ENCODE measurements around the gene CAMTA1. TPM values are rescaled to one million over a fixed set of nuclear protein-coding genes. Genes with fewer than 3 reads are reported as not detected.

The CAMTA1 gene
- total RNA-seq, 4 donors from 2014 or later, result 86.3 to 170 (median 132) TPM

DNA sequence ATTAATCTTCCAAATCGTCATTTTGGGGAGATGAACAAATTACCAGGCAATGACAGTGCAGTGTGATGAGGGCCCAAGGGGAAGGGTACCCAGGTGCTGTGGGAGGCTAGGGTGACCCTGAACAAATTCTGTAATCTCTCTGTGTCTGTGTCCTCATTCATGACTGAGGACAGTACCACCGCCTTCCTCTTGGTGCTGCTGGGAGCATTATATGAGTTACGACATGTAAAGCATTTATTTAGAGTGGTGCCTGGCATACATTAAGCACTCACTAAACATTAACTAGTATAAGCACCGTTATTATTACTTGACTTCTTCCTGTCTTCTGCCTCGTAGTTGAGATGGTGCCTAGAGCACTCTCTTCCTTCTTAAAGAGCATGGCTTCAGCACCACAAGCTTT lies 517.6 kb downstream of the CAMTA1 start:
- TF ChIP-seq EP300 (IDR thresholded peaks at IDR 0.05) (no peak), POLR2AphosphoS5 (IDR thresholded peaks at IDR 0.05) (no peak), POLR2A (IDR thresholded peaks at IDR 0.05) (no peak)
- TF ChIP-seq, protein P1, sequence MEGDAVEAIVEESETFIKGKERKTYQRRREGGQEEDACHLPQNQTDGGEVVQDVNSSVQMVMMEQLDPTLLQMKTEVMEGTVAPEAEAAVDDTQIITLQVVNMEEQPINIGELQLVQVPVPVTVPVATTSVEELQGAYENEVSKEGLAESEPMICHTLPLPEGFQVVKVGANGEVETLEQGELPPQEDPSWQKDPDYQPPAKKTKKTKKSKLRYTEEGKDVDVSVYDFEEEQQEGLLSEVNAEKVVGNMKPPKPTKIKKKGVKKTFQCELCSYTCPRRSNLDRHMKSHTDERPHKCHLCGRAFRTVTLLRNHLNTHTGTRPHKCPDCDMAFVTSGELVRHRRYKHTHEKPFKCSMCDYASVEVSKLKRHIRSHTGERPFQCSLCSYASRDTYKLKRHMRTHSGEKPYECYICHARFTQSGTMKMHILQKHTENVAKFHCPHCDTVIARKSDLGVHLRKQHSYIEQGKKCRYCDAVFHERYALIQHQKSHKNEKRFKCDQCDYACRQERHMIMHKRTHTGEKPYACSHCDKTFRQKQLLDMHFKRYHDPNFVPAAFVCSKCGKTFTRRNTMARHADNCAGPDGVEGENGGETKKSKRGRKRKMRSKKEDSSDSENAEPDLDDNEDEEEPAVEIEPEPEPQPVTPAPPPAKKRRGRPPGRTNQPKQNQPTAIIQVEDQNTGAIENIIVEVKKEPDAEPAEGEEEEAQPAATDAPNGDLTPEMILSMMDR (IDR thresholded peaks at IDR 0.05), result no peak
- Histone ChIP-seq H3K4me3 (no peak overlapping the region), H3K9me3 (peaks cover 0 to 11% (median 0%) of the 10 kb centered on the region in 3 donors), H3K36me3 (no peaks in the 10 kb centered on the region), H3K4me1 (peaks cover 4 to 30% (median 10%) of the 10 kb centered on the region in 3 donors), H3K27me3 (no peaks in the 10 kb centered on the region), H3K27ac (no peak overlapping the region)
- ATAC-seq, result no peak
- WGBS, 2 donors (ENCODE audit: low coverage in 1 of 2), result 70 to 71% methylated on average over 4 of the region's 5 CpGs

GRCh38 chr1:7303554-7304317 lies 518.5 kb downstream of the CAMTA1 start:
- Histone ChIP-seq H3K36me3 (no peaks in the 10 kb centered on the region), H3K9me3 (peaks cover 0 to 13% (median 0%) of the 10 kb centered on the region in 3 donors), H3K4me3 (no peak overlapping the region), H3K27me3 (no peaks in the 10 kb centered on the region), H3K27ac (no peak overlapping the region), H3K4me1 (peaks cover 4 to 27% (median 8%) of the 10 kb centered on the region in 3 donors)
- WGBS, 2 donors (ENCODE audit: low coverage in 1 of 2), result 85 to 88% methylated on average over 8 of the region's 8 CpGs
- no peak for ATAC-seq
- TF ChIP-seq POLR2AphosphoS5 (IDR thresholded peaks at IDR 0.05) (no peak), EP300 (IDR thresholded peaks at IDR 0.05) (no peak), POLR2A (IDR thresholded peaks at IDR 0.05) (no peak)
- TF ChIP-seq, protein P1 (IDR thresholded peaks at IDR 0.05), result no peak

- Histone ChIP-seq H3K9me3 (no peaks in the 10 kb centered on the region), H3K4me3 (no peak overlapping the region), H3K27ac (no peak overlapping the region), H3K36me3 (no peaks in the 10 kb centered on the region), H3K27me3 (no peaks in the 10 kb centered on the region), H3K4me1 (no peaks in the 10 kb centered on the region)
- 77 to 87% methylated on average over 3 to 7 of the region's 8 CpGs for WGBS, 2 donors (ENCODE audit: low coverage in 1 of 2)
- ATAC-seq, result no peak
- TF ChIP-seq POLR2A (IDR thresholded peaks at IDR 0.05) (no peak), EP300 (IDR thresholded peaks at IDR 0.05) (no peak), POLR2AphosphoS5 (IDR thresholded peaks at IDR 0.05) (no peak)
- TF ChIP-seq, protein P1 (IDR thresholded peaks at IDR 0.05), result no peak
Measured at GRCh38 chr1:7313081-7313546, 527.9 kb downstream of the CAMTA1 start.

GRCh38 chr1:7313826-7314225 lies 528.6 kb downstream of the CAMTA1 start:
- no peaks in the 10 kb centered on the region for H3K36me3 ChIP-seq
- H3K4me3 ChIP-seq, result no peak overlapping the region
- no peak for ATAC-seq
- H3K27me3 ChIP-seq, result no peaks in the 10 kb centered on the region
- no peaks in the 10 kb centered on the region for H3K9me3 ChIP-seq
- no peak overlapping the region for H3K27ac ChIP-seq
- TF ChIP-seq POLR2AphosphoS5 (IDR thresholded peaks at IDR 0.05) (no peak), EP300 (IDR thresholded peaks at IDR 0.05) (no peak), POLR2A (IDR thresholded peaks at IDR 0.05) (no peak)
- TF ChIP-seq, protein P1 (IDR thresholded peaks at IDR 0.05), result no peak
- H3K4me1 ChIP-seq, result no peaks in the 10 kb centered on the region
- WGBS, 2 donors (ENCODE audit: low coverage in 1 of 2), result 90 to 100% methylated on average over 1 to 2 of the region's 5 CpGs

DNA sequence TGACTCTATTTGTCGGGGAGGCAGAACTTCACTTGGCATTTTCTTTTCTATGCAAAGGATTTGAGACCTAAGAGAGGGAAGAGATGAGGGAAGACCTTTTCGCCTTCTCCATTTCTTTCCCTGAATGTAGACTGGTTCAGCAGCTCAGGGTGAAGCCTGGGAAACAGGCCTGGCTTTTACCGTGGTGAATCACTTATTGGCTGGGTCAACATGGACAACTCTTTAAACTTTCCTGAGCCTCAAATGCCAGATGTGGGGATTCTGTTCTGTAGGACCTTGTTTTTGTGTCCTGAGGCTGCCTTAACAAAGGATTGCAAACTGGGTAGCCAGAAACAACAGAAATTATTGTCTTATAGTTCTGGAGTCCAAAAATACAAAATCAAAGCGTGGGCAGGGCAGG lies 530.1 kb downstream of the CAMTA1 start:
- TF ChIP-seq, protein P1 (IDR thresholded peaks at IDR 0.05), result no peak
- no peak for TF ChIP-seq POLR2AphosphoS5 (IDR thresholded peaks at IDR 0.05)
- Histone ChIP-seq H3K4me1 (no peaks in the 10 kb centered on the region), H3K27ac (no peak overlapping the region), H3K9me3 (no peaks in the 10 kb centered on the region), H3K27me3 (no peaks in the 10 kb centered on the region), H3K4me3 (no peak overlapping the region), H3K36me3 (no peaks in the 10 kb centered on the region)
- 84 to 100% methylated on average over 1 to 4 of the region's 4 CpGs for WGBS, 2 donors (ENCODE audit: low coverage in 1 of 2)
- no peak for ATAC-seq
